OCI-M1 (cell line): ENCODE results near the gene UHRF2.
"Not testable (repeated sequence)": the region's sequence is repeated elsewhere in the genome, so short reads cannot be mapped to it uniquely, and the experiment has no call there.

Source experiments
- DNase-seq: peaks from one replicate; lab custom pipeline; 2025; lab: John Stamatoyannopoulos, UW

Gene UHRF2, protein sequence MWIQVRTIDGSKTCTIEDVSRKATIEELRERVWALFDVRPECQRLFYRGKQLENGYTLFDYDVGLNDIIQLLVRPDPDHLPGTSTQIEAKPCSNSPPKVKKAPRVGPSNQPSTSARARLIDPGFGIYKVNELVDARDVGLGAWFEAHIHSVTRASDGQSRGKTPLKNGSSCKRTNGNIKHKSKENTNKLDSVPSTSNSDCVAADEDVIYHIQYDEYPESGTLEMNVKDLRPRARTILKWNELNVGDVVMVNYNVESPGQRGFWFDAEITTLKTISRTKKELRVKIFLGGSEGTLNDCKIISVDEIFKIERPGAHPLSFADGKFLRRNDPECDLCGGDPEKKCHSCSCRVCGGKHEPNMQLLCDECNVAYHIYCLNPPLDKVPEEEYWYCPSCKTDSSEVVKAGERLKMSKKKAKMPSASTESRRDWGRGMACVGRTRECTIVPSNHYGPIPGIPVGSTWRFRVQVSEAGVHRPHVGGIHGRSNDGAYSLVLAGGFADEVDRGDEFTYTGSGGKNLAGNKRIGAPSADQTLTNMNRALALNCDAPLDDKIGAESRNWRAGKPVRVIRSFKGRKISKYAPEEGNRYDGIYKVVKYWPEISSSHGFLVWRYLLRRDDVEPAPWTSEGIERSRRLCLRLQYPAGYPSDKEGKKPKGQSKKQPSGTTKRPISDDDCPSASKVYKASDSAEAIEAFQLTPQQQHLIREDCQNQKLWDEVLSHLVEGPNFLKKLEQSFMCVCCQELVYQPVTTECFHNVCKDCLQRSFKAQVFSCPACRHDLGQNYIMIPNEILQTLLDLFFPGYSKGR

DNA sequence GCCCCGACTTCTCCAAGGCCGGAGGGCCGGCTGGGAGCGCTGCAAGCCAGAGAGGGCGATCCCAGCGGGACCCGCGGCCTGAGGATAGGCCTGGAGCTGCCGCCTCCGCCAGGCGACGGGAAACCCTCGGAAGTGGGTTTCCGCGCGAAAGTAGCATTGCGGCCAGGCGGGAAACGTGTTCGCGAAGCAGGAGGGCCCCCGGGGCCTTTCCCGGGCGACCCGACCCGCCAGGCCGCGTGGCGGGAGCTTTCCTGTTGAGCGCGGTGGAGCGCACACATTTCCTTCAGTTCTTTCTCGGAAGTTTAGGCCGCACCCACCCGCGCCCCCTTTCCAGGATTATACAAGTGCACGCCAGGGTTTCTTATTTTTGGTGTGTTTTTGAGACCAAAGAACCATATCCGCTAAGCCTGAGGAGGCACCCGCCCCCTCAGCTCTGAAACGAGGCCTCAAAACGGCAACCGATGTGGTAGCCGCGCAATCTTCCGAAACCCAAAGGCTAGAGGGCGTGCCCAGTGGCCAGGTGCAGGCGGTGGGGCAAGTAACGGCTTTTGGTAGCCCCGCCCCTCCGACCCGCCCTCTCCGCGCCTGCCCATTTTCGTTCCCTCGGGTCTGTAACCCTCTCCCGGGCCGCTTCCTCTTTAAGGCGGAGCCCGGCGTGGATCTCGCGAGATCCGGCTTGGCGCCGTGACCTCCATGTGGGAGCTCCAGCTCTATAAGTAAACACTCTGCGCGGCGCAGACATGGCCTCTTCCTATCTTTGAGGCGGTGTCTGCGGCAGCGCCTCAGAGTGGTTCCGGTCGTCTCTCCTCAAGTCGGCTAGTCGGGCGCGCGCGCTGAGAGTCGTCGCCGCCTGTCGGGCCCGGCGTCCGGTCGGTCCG is at the start of gene UHRF2:
Gene UHRF2 (plus strand): TSS at position 713 of the 878 bp plus-strand sequence. CDS start 292 bp downstream, outside the sequence.
- DNase-seq, result peak; percentile 100

DNA sequence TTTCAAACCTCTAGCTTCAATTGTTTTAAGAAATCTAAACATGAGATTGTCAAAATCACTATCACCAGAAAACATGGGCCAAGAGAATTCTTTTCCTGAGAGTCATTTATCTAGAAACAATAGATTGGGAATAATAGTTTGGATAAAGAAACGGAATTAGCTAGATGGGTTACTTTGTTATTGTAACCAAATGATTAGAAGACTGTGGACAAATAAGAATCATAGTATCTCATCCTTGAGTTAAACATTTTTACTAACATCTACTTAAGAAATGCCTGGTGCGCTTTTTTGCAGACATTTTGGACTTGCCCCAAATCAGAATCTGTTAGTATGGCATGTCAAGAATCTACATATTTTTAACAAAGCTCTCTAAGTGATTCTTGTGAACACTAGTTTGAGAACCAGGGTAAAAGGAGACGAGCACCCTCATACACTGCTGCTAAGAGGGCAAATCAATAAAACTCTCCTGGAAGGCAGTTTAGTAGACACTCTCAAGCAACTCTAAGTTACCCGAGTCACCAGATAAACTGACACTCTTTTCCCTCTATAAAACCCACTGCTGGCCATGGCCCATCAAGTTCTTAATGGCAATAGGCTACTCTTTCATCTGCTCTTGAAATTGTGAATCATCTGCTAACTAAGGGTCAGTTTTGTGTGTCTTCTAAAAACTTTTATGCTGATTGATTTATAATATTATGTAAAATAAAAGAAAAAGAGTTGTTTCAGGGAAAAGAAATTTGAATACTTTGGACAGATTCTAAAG is 45.7 kb upstream of the UHRF2 start:
- DNase-seq, result no peak

DNA sequence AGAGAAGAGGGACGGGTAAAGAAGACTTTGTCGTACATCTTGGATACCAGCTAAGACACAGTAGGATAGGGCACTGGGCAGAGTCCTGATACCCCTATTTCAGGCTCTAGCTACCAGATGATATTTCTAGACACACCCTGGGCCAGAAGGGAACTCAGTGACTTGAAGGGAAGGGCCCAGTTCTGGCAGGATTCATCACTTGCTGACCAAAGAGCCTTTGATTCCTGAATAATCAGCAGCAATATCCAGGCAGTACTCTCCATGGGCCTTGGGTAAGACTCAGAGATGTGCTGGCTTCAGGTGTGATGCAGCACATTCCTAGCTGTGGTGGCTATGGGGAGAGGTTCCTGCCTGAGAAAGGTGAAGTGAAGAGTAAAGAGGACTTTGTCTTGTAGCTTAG is 44.2 kb upstream of the UHRF2 start:
- no peak for DNase-seq

DNA sequence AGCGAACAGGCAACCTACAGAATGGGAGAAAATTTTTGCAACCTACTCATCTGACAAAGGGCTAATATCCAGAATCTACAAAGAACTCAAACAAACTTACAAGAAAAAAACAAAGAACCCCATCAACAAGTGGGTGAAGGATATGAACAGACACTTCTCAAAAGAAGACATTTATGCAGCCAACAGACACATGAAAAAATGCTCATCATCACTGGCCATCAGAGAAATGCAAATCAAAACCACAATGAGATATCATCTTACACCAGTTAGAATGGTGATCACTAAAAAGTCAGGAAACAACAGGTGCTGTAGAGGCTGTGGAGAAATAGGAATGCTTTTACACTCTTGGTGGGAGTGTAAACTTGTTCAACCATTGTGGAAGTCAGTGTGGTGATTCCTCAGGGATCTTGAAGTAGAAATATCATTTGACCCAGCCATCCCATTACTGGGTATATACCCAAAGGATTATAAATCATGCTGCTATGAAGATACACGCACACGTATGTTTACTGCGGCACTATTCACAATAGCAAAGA is 31.5 kb upstream of the UHRF2 start:
- DNase-seq, result not testable (repeated sequence)

DNA sequence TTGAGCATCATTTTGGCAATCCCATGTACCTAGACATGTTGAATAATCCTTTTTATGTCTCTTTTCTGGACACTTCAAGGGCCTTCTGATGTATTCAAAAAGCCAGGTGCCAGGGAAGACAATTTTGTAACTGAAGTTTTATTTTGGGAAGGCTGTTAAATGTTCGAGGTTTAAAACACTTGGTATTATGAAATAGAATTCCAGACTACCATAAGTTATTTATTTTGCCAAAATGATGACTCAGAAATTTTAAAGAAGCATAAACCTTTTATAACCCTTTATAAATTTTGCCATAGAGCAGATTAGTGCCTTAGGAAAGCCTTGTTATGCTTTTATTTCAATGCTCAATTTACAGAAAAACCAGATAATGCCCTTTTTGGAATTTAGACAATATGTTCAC is 30.3 kb upstream of the UHRF2 start:
- DNase-seq, result no peak

DNA sequence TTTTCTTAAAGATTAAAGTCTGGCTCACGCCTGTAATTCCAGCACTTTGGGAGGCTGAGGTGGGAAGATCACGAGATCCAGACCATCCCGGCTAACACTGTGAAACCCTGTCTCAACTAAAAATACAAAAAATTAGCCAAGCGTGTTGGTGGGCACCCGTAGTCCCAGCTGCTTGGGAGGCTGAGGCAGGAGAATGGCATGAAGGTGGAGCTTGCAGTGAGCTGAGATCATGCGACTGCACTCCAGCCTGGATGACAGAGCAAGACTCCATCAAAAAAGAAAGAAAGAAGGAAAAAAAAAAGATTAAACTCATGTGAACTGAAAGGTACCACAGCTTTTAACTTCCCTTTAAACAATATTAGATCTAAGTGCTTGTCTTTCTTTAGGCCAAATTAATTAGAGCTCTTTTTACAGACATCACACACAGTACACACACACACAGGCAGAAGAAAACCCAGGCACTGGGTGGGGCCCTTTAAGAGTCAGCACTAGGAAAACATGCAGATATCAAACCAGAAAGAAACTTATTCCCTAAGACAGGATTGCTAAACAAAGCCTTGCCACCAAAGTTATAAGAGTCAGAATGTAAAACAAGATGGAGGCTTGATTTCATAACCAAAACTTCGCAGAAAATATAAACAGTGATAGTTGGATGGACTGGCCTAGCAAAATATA is 29.3 kb upstream of the UHRF2 start:
- DNase-seq, result no peak

DNA sequence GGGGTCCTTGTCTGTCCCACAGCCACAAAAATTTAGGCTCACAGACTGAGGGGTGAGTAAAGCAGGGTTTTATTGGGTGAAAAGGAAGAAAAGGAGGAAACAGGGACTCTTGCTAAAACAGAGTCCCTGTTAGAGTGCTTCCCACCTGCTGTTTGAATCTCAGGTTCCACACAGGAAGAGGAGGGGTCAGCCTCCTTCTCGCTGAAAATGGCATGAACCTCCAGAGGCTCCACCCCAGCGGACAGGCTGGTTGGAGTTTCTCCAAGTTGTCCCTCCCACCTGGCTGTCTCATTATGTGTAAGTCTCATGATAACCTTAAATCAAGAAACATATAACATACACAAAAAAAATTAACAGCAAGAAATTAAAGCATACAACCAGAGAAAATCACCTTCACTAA is 28.3 kb upstream of the UHRF2 start:
- DNase-seq, result no peak

DNA sequence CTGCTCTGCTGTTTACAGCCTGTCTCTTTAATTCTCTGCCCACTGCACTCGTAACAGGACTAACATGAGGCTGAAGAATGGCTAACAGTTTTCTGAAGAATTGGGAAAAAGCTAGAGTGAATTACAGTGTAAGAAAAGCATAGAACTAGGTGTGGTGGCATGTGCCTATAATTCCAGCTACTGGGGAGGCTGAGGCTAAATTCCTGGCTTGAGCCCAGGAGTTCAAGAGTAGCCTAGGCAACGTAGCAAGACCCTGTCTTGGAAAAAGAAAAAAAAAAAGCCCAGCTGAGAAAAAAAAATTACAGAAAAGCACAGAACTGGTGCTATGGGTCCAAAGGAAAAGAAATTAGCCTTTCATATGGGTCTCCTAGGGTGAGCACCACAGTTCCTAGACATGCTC is 13.9 kb upstream of the UHRF2 start:
- no peak for DNase-seq

DNA sequence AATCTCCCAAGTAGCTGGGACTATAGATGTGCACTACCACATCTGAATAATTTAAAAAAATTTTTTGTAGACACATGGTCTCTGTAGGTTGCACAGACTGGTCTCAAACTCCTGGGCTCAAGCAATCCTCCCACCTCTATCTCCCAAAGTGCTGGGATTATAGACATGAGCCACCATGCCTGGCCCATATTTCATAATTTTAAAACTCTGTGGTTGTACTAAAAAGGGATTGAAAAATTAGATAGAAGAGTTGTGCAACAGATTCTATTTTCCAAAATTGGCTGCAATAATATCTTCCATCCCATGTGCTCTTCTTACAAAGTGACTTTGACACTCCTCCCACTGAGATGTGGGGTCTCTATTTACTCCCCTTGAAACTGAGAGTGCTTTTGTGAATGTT is 7.6 kb upstream of the UHRF2 start:
- DNase-seq, result peak; percentile 97

DNA sequence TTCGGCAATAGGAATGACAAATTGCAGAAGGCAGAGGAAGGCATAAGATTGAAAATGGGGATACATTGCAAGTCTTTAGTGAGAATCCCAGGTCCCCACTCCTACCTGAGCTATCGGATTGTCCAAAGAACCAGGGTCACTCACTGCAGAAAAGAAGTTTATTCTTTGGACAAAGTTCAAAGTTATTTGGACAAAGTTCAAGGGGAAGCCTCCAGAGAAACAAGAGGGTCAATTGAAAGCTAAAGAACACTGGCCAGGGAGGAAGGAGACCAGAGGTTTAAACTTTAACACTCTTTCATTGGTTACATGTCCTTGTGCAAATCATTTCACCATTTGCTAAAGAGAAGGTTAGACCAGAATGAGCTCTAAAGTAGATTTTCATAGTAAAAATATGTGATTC is 5.2 kb upstream of the UHRF2 start:
- DNase-seq, result no peak

DNA sequence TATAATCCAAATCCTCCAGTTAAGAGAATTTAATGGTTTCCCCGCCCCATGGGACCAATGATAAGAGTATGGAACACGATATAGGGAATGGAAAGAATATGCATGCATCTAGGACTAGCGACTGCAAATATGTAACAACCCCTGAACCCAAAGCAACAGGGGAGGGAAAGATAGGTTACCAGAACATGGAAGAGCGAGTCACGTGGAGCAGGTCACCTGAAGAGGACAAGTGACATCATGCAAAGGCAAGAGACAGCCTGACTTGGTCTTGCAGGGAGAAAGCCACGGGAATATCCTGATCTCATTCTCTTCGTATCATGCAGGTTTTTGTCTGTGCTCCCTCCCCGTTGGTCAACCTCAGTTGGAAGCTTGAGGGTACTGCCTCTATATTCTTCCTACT is 4.7 kb upstream of the UHRF2 start:
- no peak for DNase-seq

DNA sequence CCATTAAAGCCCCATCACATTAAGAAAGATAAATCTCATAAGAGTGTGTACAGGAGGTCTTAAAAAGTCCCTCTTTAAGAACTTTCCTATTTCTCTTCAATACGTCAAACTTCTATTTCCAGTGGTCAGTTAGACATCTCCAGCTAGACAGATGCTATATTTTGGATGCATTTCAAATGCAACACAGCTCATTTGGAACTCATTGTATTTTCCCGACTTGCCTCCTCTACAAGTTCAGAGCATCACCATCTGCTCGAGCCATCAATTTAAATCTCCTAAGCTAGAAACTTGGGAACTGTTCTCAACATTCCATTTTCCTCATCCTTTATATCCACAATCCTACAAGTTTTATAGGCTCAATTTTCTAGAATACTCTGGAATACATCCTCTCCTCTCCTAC is 3.2 kb upstream of the UHRF2 start:
- DNase-seq, result no peak

DNA sequence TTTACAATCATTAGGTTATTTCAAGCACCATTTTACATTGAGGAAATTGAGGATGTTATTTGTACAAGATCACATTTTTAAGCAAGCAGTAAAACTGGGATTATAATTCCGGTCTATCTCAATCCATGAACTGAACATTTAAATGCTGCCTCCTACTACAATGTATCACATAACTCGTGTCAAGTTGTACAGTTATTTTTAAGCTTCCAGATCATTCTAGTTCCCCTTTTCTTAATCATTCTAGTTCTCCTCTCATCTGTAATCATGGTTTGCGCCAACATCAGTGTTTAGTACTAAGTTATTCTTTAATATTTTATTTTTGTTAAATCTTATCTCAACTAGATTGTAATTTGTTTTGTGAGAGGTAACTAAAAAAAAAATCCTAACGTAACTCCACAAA is 2.4 kb upstream of the UHRF2 start:
- DNase-seq, result peak; percentile 98

DNA sequence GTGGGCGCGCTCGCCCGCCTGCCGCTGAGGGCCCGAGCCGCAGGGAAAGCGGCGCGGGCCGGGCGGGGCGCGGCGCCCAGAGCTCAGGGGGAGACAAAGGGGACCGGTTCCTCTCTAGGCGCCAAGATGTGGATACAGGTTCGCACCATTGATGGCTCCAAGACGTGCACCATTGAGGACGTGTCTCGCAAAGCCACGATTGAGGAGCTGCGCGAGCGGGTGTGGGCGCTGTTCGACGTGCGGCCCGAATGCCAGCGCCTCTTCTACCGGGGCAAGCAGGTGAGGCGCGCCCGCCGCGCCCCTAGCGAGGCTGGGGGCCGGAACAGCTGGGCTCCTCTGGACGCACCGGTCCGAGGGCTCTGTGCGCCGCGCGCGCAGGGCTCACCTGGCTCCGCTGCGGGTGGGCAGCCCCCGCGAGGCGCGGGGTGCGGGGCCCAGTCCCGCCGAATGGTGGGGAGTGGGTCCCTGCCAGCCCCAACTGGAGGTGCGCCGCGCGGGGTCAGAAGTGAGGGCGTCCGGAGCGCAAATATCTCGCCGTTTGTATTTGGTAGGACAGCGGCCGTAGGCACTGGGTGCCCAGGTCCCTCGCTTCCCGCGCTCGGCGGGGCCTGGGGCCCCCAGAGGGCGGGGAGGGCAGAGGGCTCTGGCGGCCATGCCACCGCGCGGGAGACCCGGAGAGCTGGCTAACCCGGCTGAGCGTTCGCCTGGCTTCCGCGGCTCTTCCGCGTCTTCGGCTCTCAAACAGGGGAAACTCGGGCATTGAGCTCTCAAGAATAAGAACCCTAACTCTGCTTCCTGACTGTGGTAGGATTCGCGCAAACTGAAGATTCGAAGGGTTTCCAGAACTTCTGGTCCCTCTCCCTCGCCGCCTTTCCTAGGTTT is 607 bp downstream of the UHRF2 start:
- DNase-seq, result peak; percentile 98

DNA sequence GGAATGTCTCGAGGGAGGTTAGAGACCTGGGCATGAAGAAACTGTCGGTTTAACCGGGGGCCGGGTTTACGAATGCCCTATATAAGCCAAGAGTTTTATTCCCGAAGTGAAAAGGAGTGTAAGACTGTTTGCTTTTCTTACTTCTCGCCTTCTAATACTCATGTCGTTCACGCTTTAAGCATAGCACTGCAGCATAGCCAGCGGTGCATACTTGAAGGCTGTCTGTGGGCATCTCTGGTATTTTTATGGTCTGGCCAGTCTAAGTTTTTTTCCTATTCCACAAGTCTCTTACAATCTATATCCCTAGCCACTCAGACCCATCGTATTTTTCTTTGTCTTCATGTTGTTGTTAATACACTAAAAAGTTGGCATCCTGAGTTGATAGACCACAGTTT is 1.2 kb downstream of the UHRF2 start:
- DNase-seq, result peak; percentile 98

DNA sequence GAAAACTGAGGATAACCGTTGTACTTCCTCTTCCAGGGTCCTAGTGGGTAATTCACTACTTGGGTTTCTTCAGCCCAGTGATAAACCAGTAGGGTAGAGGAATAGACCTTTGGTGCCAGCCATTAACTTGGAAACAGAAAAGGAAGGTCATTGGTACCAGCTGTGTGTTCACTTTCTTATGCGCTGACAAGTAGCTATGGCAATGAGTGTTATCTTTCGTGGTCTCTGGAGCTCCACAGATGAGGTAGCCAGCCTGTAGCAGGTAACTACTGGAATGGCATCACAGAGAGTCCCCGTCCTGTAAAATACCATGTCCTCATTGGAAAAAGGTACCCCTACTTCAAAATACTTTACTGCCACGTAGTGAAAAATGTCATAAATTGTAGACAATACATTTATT is 2.3 kb downstream of the UHRF2 start:
- peak; percentile 94 for DNase-seq

DNA sequence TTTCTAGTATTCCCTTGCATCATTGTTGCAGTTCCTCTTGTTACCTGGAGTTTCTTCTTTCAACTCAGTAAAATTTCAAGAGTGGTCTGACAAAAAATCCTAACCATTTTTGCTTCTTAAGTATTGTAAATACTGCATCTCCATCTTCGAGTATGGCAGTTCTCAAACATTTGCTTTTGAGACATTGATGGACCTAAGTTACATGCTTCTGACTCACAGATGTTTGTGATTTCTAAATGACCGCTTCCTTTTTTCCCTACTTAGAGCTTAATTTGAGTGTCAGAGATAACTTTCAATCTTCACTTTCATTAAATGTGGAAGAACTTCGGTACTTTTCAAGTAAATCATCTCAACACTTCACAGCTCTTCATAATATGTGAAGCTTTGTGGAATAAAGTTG is 4.2 kb downstream of the UHRF2 start:
- peak; percentile 98 for DNase-seq

DNA sequence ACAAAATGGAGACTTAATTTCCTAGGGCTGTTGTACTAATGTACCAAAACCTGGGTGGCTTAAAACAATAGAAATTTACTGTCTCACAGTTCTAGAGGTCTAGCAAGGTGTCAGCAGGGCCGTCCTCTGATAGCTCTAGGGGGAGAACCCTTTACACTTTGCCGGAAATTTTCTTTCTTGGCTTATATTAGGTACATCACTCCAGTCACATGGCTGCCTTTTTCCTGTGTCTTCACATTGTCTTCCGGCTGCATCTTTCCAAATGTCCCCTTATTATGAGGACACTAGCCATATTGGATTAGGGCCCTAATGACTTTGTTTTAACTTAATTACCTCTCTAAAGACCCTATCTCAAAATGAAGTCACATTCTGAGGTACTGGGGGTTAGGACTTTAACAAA is 5.8 kb downstream of the UHRF2 start:
- DNase-seq, result no peak

DNA sequence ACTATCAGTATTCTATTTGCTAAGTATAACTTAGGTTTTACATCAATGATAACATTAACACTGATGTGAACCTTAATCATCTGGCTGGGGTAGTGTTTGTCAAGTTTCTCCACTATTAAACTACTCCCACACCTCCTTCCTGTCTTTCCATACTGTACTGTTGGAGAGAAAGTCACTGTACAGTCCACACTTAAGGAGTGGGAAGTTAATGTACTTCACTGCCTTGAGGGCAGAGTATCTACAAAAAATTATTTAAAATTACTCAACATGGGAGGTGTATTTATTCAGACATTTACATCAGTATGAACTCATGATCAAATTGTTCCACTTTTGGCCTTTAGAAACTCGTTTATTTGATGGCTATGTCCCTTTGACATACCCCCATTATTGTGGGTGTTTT is 11.9 kb downstream of the UHRF2 start:
- DNase-seq, result no peak

DNA sequence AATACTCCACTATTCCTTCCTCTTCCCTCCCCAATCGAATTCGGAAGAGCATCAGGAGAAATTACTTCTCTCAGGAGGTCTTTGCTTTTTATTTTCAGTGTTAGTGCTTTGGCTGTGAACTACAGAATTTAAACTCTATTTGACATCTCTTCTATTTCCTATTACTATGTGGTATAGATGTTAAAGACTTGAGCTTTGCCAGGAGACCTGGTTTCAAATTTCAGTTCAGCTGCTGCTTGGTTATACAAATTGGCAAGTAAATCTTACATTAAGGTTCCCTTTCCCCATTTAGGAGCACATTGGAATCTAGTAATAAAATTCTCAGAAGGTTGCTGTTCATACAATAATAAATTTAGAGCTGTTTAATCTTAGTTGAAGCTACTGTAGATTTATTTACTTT is 13.1 kb downstream of the UHRF2 start:
- DNase-seq, result no peak
